ENCODE measurements around the gene ATP5F1D.

GRCh38 chr19:1248786-1249297, 7.3 kb downstream of the ATP5F1D start:
- TF ChIP-seq POLR2A (IDR thresholded peaks at IDR 0.05) = no peak
- TF ChIP-seq, protein P1, sequence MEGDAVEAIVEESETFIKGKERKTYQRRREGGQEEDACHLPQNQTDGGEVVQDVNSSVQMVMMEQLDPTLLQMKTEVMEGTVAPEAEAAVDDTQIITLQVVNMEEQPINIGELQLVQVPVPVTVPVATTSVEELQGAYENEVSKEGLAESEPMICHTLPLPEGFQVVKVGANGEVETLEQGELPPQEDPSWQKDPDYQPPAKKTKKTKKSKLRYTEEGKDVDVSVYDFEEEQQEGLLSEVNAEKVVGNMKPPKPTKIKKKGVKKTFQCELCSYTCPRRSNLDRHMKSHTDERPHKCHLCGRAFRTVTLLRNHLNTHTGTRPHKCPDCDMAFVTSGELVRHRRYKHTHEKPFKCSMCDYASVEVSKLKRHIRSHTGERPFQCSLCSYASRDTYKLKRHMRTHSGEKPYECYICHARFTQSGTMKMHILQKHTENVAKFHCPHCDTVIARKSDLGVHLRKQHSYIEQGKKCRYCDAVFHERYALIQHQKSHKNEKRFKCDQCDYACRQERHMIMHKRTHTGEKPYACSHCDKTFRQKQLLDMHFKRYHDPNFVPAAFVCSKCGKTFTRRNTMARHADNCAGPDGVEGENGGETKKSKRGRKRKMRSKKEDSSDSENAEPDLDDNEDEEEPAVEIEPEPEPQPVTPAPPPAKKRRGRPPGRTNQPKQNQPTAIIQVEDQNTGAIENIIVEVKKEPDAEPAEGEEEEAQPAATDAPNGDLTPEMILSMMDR (IDR thresholded peaks at IDR 0.05) = peak; percentile 56 to 95 (median 85)
